Measurements from ENCODE around the gene ITPR3. TPM values are rescaled to one million over a fixed set of nuclear protein-coding genes. Genes with fewer than 3 reads are reported as not detected.

ITPR3 gene
- total RNA-seq, 2 donors from 2014 or later, result 21.8 to 99.1 TPM

DNA sequence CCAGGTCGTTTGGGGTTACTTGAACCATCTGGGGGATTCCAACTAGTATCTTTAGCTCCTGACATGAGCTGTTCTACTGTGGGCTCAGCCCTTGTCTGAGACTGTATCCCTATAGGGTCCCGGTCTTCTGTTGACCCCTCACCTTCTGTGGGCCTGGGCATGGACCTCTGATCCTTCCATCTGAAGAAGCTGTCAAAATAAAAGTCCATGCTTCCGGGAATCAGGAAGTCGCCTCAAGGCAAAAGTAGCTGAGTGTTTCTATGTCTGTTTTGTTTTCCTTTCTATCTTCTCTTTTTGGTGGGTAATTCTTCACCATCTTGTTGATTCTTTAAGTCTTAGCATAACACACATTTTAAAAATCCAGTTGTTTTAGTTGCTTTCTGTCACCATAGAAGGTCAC is 30.3 kb downstream of the ITPR3 start:
- no peak overlapping the region for H3K27ac ChIP-seq
- WGBS, result 79% methylated on average over 4 of the region's 4 CpGs
- TF ChIP-seq POLR2AphosphoS5 (IDR thresholded peaks at IDR 0.05), result no peak
- TF ChIP-seq POLR2A (IDR thresholded peaks at IDR 0.05), result no peak
- TF ChIP-seq, protein P1, sequence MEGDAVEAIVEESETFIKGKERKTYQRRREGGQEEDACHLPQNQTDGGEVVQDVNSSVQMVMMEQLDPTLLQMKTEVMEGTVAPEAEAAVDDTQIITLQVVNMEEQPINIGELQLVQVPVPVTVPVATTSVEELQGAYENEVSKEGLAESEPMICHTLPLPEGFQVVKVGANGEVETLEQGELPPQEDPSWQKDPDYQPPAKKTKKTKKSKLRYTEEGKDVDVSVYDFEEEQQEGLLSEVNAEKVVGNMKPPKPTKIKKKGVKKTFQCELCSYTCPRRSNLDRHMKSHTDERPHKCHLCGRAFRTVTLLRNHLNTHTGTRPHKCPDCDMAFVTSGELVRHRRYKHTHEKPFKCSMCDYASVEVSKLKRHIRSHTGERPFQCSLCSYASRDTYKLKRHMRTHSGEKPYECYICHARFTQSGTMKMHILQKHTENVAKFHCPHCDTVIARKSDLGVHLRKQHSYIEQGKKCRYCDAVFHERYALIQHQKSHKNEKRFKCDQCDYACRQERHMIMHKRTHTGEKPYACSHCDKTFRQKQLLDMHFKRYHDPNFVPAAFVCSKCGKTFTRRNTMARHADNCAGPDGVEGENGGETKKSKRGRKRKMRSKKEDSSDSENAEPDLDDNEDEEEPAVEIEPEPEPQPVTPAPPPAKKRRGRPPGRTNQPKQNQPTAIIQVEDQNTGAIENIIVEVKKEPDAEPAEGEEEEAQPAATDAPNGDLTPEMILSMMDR (IDR thresholded peaks at IDR 0.05), result no peak
- intact Hi-C loops (cut with DNase I), result no loop called here
- H3K27me3 ChIP-seq (replicated peaks; ENCODE audit: insufficient read depth), result no peaks in the 10 kb centered on the region
- H3K4me1 ChIP-seq (replicated peaks), result no peaks in the 10 kb centered on the region
- no peak for DNase-seq (ENCODE audit: low spot score)
- H3K9me3 ChIP-seq, result no peaks in the 10 kb centered on the region
- H3K36me3 ChIP-seq, result no peaks in the 10 kb centered on the region
- H3K4me3 ChIP-seq, result no peak overlapping the region

DNA sequence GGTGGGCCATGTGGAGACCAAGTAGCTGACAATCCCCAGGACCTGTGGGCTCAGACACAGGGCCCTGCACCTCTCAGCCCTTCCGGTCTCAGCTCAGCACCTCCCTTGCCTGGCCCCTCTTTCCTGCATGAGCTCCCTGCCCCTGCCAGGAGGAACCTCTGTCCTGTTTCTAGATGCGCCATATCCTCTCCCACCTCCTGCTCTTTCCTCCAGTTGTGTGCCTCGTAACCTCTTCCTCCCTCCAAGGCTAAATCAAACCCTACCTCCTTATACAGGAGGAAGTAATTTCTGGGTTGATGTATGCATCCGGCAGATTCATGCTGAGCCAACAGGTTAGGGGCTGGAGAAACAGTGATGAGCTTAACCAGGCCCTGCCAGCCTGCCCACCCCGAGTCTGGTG is 30.9 kb downstream of the ITPR3 start:
- Histone ChIP-seq H3K27ac (no peak overlapping the region), H3K4me3 (no peak overlapping the region), H3K27me3 (replicated peaks; ENCODE audit: insufficient read depth) (no peaks in the 10 kb centered on the region), H3K4me1 (replicated peaks) (no peaks in the 10 kb centered on the region), H3K36me3 (no peaks in the 10 kb centered on the region), H3K9me3 (no peaks in the 10 kb centered on the region)
- TF ChIP-seq POLR2AphosphoS5 (IDR thresholded peaks at IDR 0.05) (no peak), POLR2A (IDR thresholded peaks at IDR 0.05) (no peak)
- TF ChIP-seq, protein P1 (IDR thresholded peaks at IDR 0.05), result no peak
- intact Hi-C loops (cut with DNase I), result no loop called here
- WGBS, result 91% methylated on average over 5 of the region's 5 CpGs
- DNase-seq (ENCODE audit: low spot score), result no peak

DNA sequence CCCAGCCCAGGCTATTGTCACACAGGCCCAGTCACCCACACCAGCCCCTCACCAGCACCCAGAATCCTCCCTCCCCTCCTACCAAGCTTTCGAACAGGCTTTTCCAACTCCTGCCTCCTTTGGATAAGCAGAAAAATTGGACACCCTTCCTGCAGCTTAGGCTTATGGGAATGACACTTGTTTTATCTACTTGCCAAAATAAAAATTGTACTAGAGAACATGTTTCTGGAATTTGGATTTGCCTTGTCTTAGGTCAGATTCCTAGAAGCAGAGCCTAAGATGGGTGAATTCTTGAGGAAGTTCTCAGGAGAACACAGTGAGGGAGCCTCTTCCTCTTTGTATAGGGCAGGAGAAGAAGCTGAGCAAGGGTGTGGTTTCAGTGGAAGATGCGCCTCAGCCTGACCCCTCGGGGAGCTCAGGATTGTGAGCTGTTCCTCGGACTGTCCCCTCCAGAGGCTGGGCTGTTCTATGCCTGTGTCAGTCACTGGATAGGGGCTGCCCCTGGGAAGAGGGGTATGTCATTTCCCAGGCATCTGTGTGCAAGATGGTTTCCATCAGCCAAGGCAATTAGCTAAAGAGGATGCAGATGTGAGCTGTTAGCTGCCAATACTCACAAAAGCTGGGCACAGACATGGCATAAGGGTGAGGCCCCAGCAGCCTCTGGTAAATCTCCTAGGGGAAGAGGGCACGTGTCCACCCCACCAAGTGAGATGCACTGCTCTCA is 33.9 kb downstream of the ITPR3 start:
- H3K27ac ChIP-seq, result no peak overlapping the region
- no peak overlapping the region for H3K4me3 ChIP-seq
- intact Hi-C loops (cut with DNase I), result no loop called here
- 66% methylated on average over 5 of the region's 5 CpGs for WGBS
- H3K36me3 ChIP-seq, result no peaks in the 10 kb centered on the region
- no peak for DNase-seq (ENCODE audit: low spot score)
- no peaks in the 10 kb centered on the region for H3K4me1 ChIP-seq (replicated peaks)
- no peaks in the 10 kb centered on the region for H3K27me3 ChIP-seq (replicated peaks; ENCODE audit: insufficient read depth)
- H3K9me3 ChIP-seq, result no peaks in the 10 kb centered on the region
- no peak for TF ChIP-seq POLR2A (IDR thresholded peaks at IDR 0.05)
- TF ChIP-seq, protein P1 (IDR thresholded peaks at IDR 0.05), result no peak
- TF ChIP-seq POLR2AphosphoS5 (IDR thresholded peaks at IDR 0.05), result no peak

DNA sequence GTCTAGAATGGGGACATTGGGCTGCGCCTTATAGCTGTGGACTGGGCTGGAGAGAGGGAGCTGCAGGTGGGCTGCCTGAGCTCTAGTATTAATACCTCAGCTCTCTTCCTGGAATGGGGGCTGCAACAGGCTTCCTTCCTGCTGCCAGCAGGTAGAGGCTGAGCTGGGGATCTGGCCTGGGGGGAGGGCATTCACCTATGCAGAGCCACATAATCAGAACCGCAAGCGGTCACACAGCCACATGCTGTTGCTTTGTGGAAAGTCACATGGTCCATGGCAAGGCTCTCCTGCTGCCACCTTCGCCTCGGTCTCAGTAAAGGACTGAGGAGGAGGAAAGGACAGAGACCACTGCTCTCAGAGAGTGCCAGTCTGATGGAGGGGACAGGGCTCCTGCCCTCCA is 35.7 kb downstream of the ITPR3 start:
- intact Hi-C loops (cut with DNase I), result no loop called here
- no peak overlapping the region for H3K27ac ChIP-seq
- no peak overlapping the region for H3K4me3 ChIP-seq
- no peaks in the 10 kb centered on the region for H3K9me3 ChIP-seq
- no peaks in the 10 kb centered on the region for H3K36me3 ChIP-seq
- no peak for DNase-seq (ENCODE audit: low spot score)
- H3K27me3 ChIP-seq (replicated peaks; ENCODE audit: insufficient read depth), result no peaks in the 10 kb centered on the region
- H3K4me1 ChIP-seq (replicated peaks), result no peaks in the 10 kb centered on the region
- 86% methylated on average over 5 of the region's 5 CpGs for WGBS
- TF ChIP-seq POLR2A (IDR thresholded peaks at IDR 0.05) (no peak), POLR2AphosphoS5 (IDR thresholded peaks at IDR 0.05) (no peak)
- TF ChIP-seq, protein P1 (IDR thresholded peaks at IDR 0.05), result no peak

All from prostate gland (tissue), 2 donors.